HepG2 (cell line): ENCODE measurements around the gene RMI2. TPM values are rescaled to one million over a fixed set of nuclear protein-coding genes. Genes with fewer than 3 reads are reported as not detected.

Experiments
- AKAP8 ChIP-seq: sonication (generic); formaldehyde crosslinking; IDR thresholded peaks from 2 replicates; pipeline ENCODE4 v1.5.1; 2020; ENCODE audit warnings: mild to moderate bottlenecking, missing genetic modification reagents
- DMTF1 ChIP-seq: sonication (generic); formaldehyde crosslinking; IDR thresholded peaks from 2 replicates; pipeline ENCODE4 v1.4.0; 2020; ENCODE audit warnings: mild to moderate bottlenecking, missing genetic modification reagents
- ELF4 ChIP-seq: sonication (generic); formaldehyde crosslinking; IDR thresholded peaks from 2 replicates; pipeline ENCODE4 v1.5.0; 2020; ENCODE audit warnings: missing genetic modification reagents, mild to moderate bottlenecking, moderate library complexity, borderline replicate concordance
- FUBP1 ChIP-seq: sonication (generic); formaldehyde crosslinking; IDR thresholded peaks from 2 replicates; pipeline ENCODE4 v1.5.1; 2020; ENCODE audit warnings: missing genetic modification reagents, mild to moderate bottlenecking, borderline replicate concordance
- HNF4A ChIP-seq: sonication (generic); formaldehyde crosslinking; IDR thresholded peaks from 2 replicates; pipeline ENCODE4 v1.4.0; 2020; ENCODE audit warnings: missing genetic modification reagents
- HOXA7 ChIP-seq: sonication (generic); formaldehyde crosslinking; IDR thresholded peaks from 2 replicates; pipeline ENCODE4 v1.8.1; 2022; ENCODE audit warnings: mild to moderate bottlenecking, missing genetic modification reagents, moderate library complexity
- NR2C2 ChIP-seq: sonication (generic); formaldehyde crosslinking; IDR thresholded peaks from 2 replicates; pipeline ENCODE4 v1.4.0; 2020; ENCODE audit warnings: missing genetic modification reagents, mild to moderate bottlenecking, moderate library complexity, borderline replicate concordance
- RNF219 ChIP-seq: sonication (generic); formaldehyde crosslinking; IDR thresholded peaks from 2 replicates; pipeline ENCODE4 v1.5.0; 2020; ENCODE audit warnings: mild to moderate bottlenecking, missing genetic modification reagents
- SYNCRIP ChIP-seq: fragments of 200-400 bp; formaldehyde crosslinking; IDR thresholded peaks from 2 replicates; pipeline ENCODE4 v1.6.1; 2018; ENCODE audit warnings: mild to moderate bottlenecking, low read depth, low read length; ENCODE audit not compliant: insufficient read depth
- TFDP1 ChIP-seq: IDR thresholded peaks from 2 replicates; pipeline ENCODE4 v1.6.1; 2016; ENCODE audit warnings: missing compliant biosample characterization, missing genetic modification reagents, borderline replicate concordance
- ZNF580 ChIP-seq: IDR thresholded peaks from 2 replicates; pipeline ENCODE4 v1.6.1; 2016; ENCODE audit warnings: low read depth, borderline replicate concordance
- ZNF609 ChIP-seq: sonication (generic); formaldehyde crosslinking; IDR thresholded peaks from 2 replicates; pipeline ENCODE4 v1.4.0; 2020; ENCODE audit warnings: mild to moderate bottlenecking, missing genetic modification reagents, borderline replicate concordance
- polyA plus RNA-seq, 8 experiments: library from polyadenylated mRNA; depleted of rRNA in 3 of 8; stranded (reverse) in 7 of 8; unstranded in 1 of 8; fragments of >200 nt; fragmentation: Illumina TruSeq in 4 of 8; extraction: Trizol in 4 of 8; gene quantifications; 2 replicates each; pipeline versions ENCODE4 v1.2.1 to v1.2.3, GENCODE V29; 2011 to 2016; ENCODE audit warnings: low read depth in 4 of 8, missing spikeins in 1 of 8, mixed read lengths in 1 of 8; ENCODE audit not compliant: insufficient read depth in 1 of 8
- total RNA-seq, 5 experiments: library from RNA; depleted of rRNA; stranded (reverse); fragments of >200 nt; fragmentation: Illumina TruSeq; extraction: Trizol; gene quantifications; 2 replicates each; pipeline ENCODE4 v1.2.3, GENCODE V29; 2016; ENCODE audit warnings: low read depth in 1 of 5

Gene RMI2
- total and polyA plus RNA-seq, 2 of the 13 experiments (the other 11 are each of a cell fraction or from before 2014, with no cell fraction given): 24.5 to 55.7 TPM

GRCh38 chr16:11308493-11309283, 36.6 kb upstream of the RMI2 start (continued):
- 0 out of 2 replicates have a peak, but pooled peaks have one; percentile 7 for TF ChIP-seq FUBP1 (CRISPR knock-in tag)
- no peak for TF ChIP-seq AKAP8 (CRISPR knock-in tag)
- no peak; the same call in 1 of the 2 replicates for TF ChIP-seq ZNF609 (CRISPR knock-in tag)
- peak; percentile 97 for TF ChIP-seq HNF4A (CRISPR knock-in tag)
- TF ChIP-seq DMTF1 (CRISPR knock-in tag): no peak
- peak; percentile 51; the same call in 1 of the 2 replicates for TF ChIP-seq TFDP1 (CRISPR knock-in tag)
- peak; percentile 86 for TF ChIP-seq ZNF580 (CRISPR knock-in tag)
- no peak for TF ChIP-seq HOXA7 (CRISPR knock-in tag)
- no peak for TF ChIP-seq SYNCRIP
- TF ChIP-seq NR2C2 (CRISPR knock-in tag): no peak
- no peak for TF ChIP-seq ELF4 (CRISPR knock-in tag)
- no peak for TF ChIP-seq RNF219 (CRISPR knock-in tag)
